OCI-LY1 (cell line): Measurements from ENCODE around the gene KRT78.

Experiments used
- H2AFZ ChIP-seq: fragments of 200-600 bp; sonication (generic), shearing (Covaris generic); 2 replicates; pipeline ENCODE4 v1.6.0; 2014; ENCODE audit warnings: antibody characterized with exemption, mild to moderate bottlenecking, low read length
- H3F3A ChIP-seq: fragments of 200-600 bp; sonication (generic), shearing (Covaris generic); 2 replicates; pipeline ENCODE4 v1.6.0; 2014; ENCODE audit warnings: mild to moderate bottlenecking, antibody characterized with exemption, low read length, moderate library complexity; ENCODE audit not compliant: insufficient read depth
- H3K27ac ChIP-seq: fragments of 200-600 bp; sonication (generic); 2 replicates; pipeline ENCODE4 v1.5.1; 2014; ENCODE audit warnings: low read length, mixed run types, mild to moderate bottlenecking, low read depth; ENCODE audit not compliant: poor library complexity, severe bottlenecking
- H3K27me3 ChIP-seq: fragments of 200-600 bp; sonication (generic); 2 replicates; pipeline ENCODE4 v1.6.0; 2014; ENCODE audit warnings: antibody characterized with exemption, mild to moderate bottlenecking, low read length, moderate library complexity; ENCODE audit not compliant: insufficient read depth
- H3K36me3 ChIP-seq: fragments of 200-600 bp; sonication (generic); 2 replicates; pipeline ENCODE4 v1.6.1; 2014; ENCODE audit warnings: mild to moderate bottlenecking, antibody characterized with exemption, low read length, moderate library complexity, mixed read lengths; ENCODE audit not compliant: insufficient read depth
- H3K4me1 ChIP-seq: fragments of 200-600 bp; sonication (generic); 2 replicates; pipeline ENCODE4 v1.5.1; 2014; ENCODE audit warnings: mild to moderate bottlenecking, low read length, moderate library complexity; ENCODE audit not compliant: insufficient read depth, severe bottlenecking
- H3K4me2 ChIP-seq: fragments of 200-600 bp; sonication (generic), shearing (Covaris generic); 2 replicates; pipeline ENCODE4 v1.6.1; 2014; ENCODE audit warnings: low read length
- H3K4me3 ChIP-seq: fragments of 200-600 bp; sonication (generic); 2 replicates; pipeline ENCODE4 v1.5.1; 2014; ENCODE audit warnings: low read length, low read depth, mild to moderate bottlenecking, mixed read lengths; ENCODE audit not compliant: poor library complexity, severe bottlenecking
- H3K79me2 ChIP-seq: fragments of 200-600 bp; shearing (Covaris generic); 2 replicates; pipeline ENCODE4 v1.6.1; 2016; ENCODE audit warnings: mixed run types, low read length, mixed read lengths; ENCODE audit not compliant: insufficient read depth
- H3K9ac ChIP-seq: fragments of 200-600 bp; sonication (generic), shearing (Covaris generic); 2 replicates; pipeline ENCODE4 v1.6.1; 2014; ENCODE audit warnings: mild to moderate bottlenecking, low read length, mixed read lengths
- H3K9me2 ChIP-seq: fragments of 200-600 bp; sonication (generic), shearing (Covaris generic); 2 replicates; pipeline ENCODE4 v1.6.1; 2014; ENCODE audit warnings: low read depth, mild to moderate bottlenecking, low read length, mixed read lengths
- H3K9me3 ChIP-seq: fragments of 200-600 bp; shearing (Covaris generic); 2 replicates; pipeline ENCODE4 v1.6.1; 2014; ENCODE audit warnings: low read length, mixed read lengths
- H4K20me1 ChIP-seq: fragments of 200-600 bp; sonication (generic), shearing (Covaris generic); 2 replicates; pipeline ENCODE4 v1.6.0; 2016; ENCODE audit warnings: mild to moderate bottlenecking, low read length; ENCODE audit not compliant: insufficient read depth
- CTCF ChIP-seq: fragments of 200-600 bp; sonication (generic), shearing (Covaris generic); IDR thresholded peaks from 2 replicates; pipeline ENCODE4 v1.5.1; 2017; ENCODE audit warnings: mild to moderate bottlenecking, antibody characterized with exemption, low read length, moderate library complexity, mixed read lengths
- EZH2 ChIP-seq: fragments of 200-600 bp; sonication (generic), shearing (Covaris generic); IDR thresholded peaks from 2 replicates; pipeline ENCODE4 v1.8.0; 2017; ENCODE audit warnings: borderline replicate concordance, mixed run types, mild to moderate bottlenecking, antibody characterized with exemption, low read length, moderate library complexity, mixed read lengths

The KRT78 gene

GRCh38 chr12:52837781-52838608 lies 10.8 kb downstream of the KRT78 start:
- no peak for TF ChIP-seq EZH2
- no peak for TF ChIP-seq CTCF
- Histone ChIP-seq H2AFZ (no peak overlapping the region), H3K79me2 (no peaks in the 10 kb centered on the region), H3K4me3 (no peak overlapping the region), H3F3A (no peaks in the 10 kb centered on the region), H3K9me2 (no peaks in the 10 kb centered on the region), H3K9ac (no peak overlapping the region), H3K27me3 (peaks cover 5% of the 10 kb centered on the region; the same call in 1 of the 2 replicates), H3K4me1 (no peaks in the 10 kb centered on the region), H3K9me3 (no peaks in the 10 kb centered on the region), H4K20me1 (no peaks in the 10 kb centered on the region), H3K36me3 (no peaks in the 10 kb centered on the region), H3K4me2 (no peak overlapping the region), H3K27ac (no peak overlapping the region)

GRCh38 chr12:52837413-52837741 lies 11.4 kb downstream of the KRT78 start:
- no peak overlapping the region for H2AFZ ChIP-seq
- no peak overlapping the region for H3K4me2 ChIP-seq
- H3K79me2 ChIP-seq, result no peaks in the 10 kb centered on the region
- no peaks in the 10 kb centered on the region for H3K4me1 ChIP-seq
- no peaks in the 10 kb centered on the region for H3K9me2 ChIP-seq
- peaks cover 5% of the 10 kb centered on the region; the same call in 1 of the 2 replicates for H3K27me3 ChIP-seq
- no peak for TF ChIP-seq EZH2
- no peak for TF ChIP-seq CTCF
- H3K9ac ChIP-seq, result no peak overlapping the region
- no peak overlapping the region for H3K27ac ChIP-seq
- no peak overlapping the region for H3K4me3 ChIP-seq
- H3F3A ChIP-seq, result no peaks in the 10 kb centered on the region
- no peaks in the 10 kb centered on the region for H3K9me3 ChIP-seq
- H4K20me1 ChIP-seq, result no peaks in the 10 kb centered on the region
- no peaks in the 10 kb centered on the region for H3K36me3 ChIP-seq

GRCh38 chr12:52836491-52837412 lies 12.0 kb downstream of the KRT78 start:
- Histone ChIP-seq H3K9me2 (no peaks in the 10 kb centered on the region), H3K4me2 (no peak overlapping the region), H4K20me1 (no peaks in the 10 kb centered on the region), H3K36me3 (no peaks in the 10 kb centered on the region), H3K79me2 (no peaks in the 10 kb centered on the region), H3K9ac (no peak overlapping the region), H3F3A (no peaks in the 10 kb centered on the region), H2AFZ (no peak overlapping the region), H3K27ac (no peak overlapping the region), H3K4me3 (no peak overlapping the region), H3K9me3 (no peaks in the 10 kb centered on the region), H3K27me3 (peaks cover 5% of the 10 kb centered on the region; the same call in 1 of the 2 replicates), H3K4me1 (no peaks in the 10 kb centered on the region)
- TF ChIP-seq EZH2 (no peak), CTCF (no peak)
